GM23338 (cell line): ENCODE results near the gene SEMA7A.

Experiments used
- EZH2phosphoT487 ChIP-seq: fragments of 200-600 bp; sonication (generic); IDR thresholded peaks from one replicate; pipeline ENCODE4 v1.8.1; 2018; ENCODE audit warnings: antibody characterized with exemption; ENCODE audit not compliant: unreplicated experiment
- JUNB ChIP-seq: IDR thresholded peaks from one replicate; pipeline ENCODE4 v1.6.1; 2016; ENCODE audit warnings: antibody characterized with exemption; ENCODE audit not compliant: unreplicated experiment
- POLR2AphosphoS5 ChIP-seq: IDR thresholded peaks from 2 replicates; pipeline ENCODE4 v1.6.1; 2016; ENCODE audit warnings: antibody characterized with exemption, low read depth
- REST ChIP-seq: IDR thresholded peaks from one replicate; pipeline ENCODE4 v1.6.1; 2018; ENCODE audit warnings: antibody characterized with exemption; ENCODE audit not compliant: unreplicated experiment
- TF ChIP-seq, protein P1 (sequence below), 2 experiments: fragments of 200-600 bp in 1 of 2; sonication (generic) in 1 of 2; conservative IDR thresholded peaks; 2 replicates each; pipeline versions ENCODE4 v1.5.1 to v1.6.1; 2016 to 2017; ENCODE audit warnings: antibody characterized with exemption in 2 of 2, low read depth in 2 of 2, mild to moderate bottlenecking in 2 of 2, moderate library complexity in 1 of 2

GRCh38 chr15:74464216-74464615 is 30.5 kb upstream of the SEMA7A start:
- TF ChIP-seq POLR2AphosphoS5 (no peak), EZH2phosphoT487 (no peak), JUNB (no peak), REST (no peak)
- TF ChIP-seq, protein P1, sequence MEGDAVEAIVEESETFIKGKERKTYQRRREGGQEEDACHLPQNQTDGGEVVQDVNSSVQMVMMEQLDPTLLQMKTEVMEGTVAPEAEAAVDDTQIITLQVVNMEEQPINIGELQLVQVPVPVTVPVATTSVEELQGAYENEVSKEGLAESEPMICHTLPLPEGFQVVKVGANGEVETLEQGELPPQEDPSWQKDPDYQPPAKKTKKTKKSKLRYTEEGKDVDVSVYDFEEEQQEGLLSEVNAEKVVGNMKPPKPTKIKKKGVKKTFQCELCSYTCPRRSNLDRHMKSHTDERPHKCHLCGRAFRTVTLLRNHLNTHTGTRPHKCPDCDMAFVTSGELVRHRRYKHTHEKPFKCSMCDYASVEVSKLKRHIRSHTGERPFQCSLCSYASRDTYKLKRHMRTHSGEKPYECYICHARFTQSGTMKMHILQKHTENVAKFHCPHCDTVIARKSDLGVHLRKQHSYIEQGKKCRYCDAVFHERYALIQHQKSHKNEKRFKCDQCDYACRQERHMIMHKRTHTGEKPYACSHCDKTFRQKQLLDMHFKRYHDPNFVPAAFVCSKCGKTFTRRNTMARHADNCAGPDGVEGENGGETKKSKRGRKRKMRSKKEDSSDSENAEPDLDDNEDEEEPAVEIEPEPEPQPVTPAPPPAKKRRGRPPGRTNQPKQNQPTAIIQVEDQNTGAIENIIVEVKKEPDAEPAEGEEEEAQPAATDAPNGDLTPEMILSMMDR (conservative IDR thresholded peaks at IDR 0.05; ENCODE audit: low read depth in 2 of 2) = no peak
